Liver (tissue), 9 donors: ENCODE data around the gene POLN. TPM values are rescaled to one million over a fixed set of nuclear protein-coding genes. Genes with fewer than 3 reads are reported as not detected.

Source experiments
- DNase-seq: peaks from one replicate; pipeline ENCODE4 v3.0.0-alpha.2; 2017; ENCODE audit warnings: low spot score
- H3K27ac ChIP-seq, 2 donors: one replicate each; pipeline ENCODE4 v1.7.0; 2013; ENCODE audit warnings: inconsistent platforms in 2 of 2, low read length in 2 of 2, control low read depth in 1 of 2, low read depth in 1 of 2, mild to moderate bottlenecking in 1 of 2
- H3K27me3 ChIP-seq, 4 donors: one replicate each; pipeline versions ENCODE4 v1.6.1 to v1.7.0; 2013; ENCODE audit warnings: low read length in 3 of 4, inconsistent platforms in 1 of 4, mild to moderate bottlenecking in 1 of 4, moderate library complexity in 1 of 4; ENCODE audit not compliant: control insufficient read depth in 4 of 4, insufficient read depth in 4 of 4
- H3K36me3 ChIP-seq, 4 donors: one replicate each; pipeline versions ENCODE4 v1.6.1 to v1.7.0; 2013; ENCODE audit warnings: low read length in 3 of 4, mild to moderate bottlenecking in 3 of 4, low read depth in 1 of 4, moderate library complexity in 1 of 4; ENCODE audit not compliant: control insufficient read depth in 4 of 4, insufficient read depth in 3 of 4
- H3K4me1 ChIP-seq, 4 donors: one replicate each; pipeline versions ENCODE4 v1.6.1 to v1.7.0; 2013; ENCODE audit warnings: low read length in 3 of 4, mild to moderate bottlenecking in 3 of 4, moderate library complexity in 1 of 4; ENCODE audit not compliant: control insufficient read depth in 4 of 4, insufficient read depth in 4 of 4
- H3K4me3 ChIP-seq, 3 donors: one replicate each; pipeline versions ENCODE4 v1.6.1 to v1.7.0; 2013; ENCODE audit warnings: low read length in 3 of 3, control low read depth in 1 of 3, low read depth in 1 of 3, mild to moderate bottlenecking in 1 of 3
- H3K9ac ChIP-seq, 2 donors: one replicate each; pipeline ENCODE4 v1.7.0; 2013; ENCODE audit warnings: low read length in 2 of 2, mild to moderate bottlenecking in 2 of 2, moderate library complexity in 2 of 2, control low read depth in 1 of 2, low read depth in 1 of 2
- H3K9me3 ChIP-seq, 4 donors: one replicate each; pipeline versions ENCODE4 v1.6.1 to v1.7.0; 2013; ENCODE audit warnings: low read length in 3 of 4; ENCODE audit not compliant: control insufficient read depth in 4 of 4
- CTCF ChIP-seq: fragments of 150-350 bp; IDR thresholded peaks from 2 replicates; pipeline ENCODE4 v1.5.1; 2017; ENCODE audit warnings: improper control_type of control experiment, low read depth, low read length; ENCODE audit not compliant: missing input control
- EGR1 ChIP-seq, 2 donors: IDR thresholded peaks; 2 replicates each; pipeline ENCODE4 v1.6.1; 2016 to 2018; ENCODE audit warnings: antibody characterized with exemption in 2 of 2, low read depth in 2 of 2
- FOXA1 ChIP-seq: IDR thresholded peaks from 2 replicates; pipeline ENCODE4 v1.6.1; 2016; ENCODE audit warnings: antibody characterized with exemption
- GABPA ChIP-seq, 2 donors: IDR thresholded peaks in 1 of 2; conservative IDR thresholded peaks in 1 of 2; 2 replicates each; pipeline ENCODE4 v1.6.1; 2016; ENCODE audit warnings: antibody characterized with exemption in 2 of 2, mild to moderate bottlenecking in 1 of 2, moderate library complexity in 1 of 2
- HNF4A ChIP-seq, 2 donors: conservative IDR thresholded peaks; 2 replicates each; pipeline ENCODE4 v1.6.1; 2016; ENCODE audit warnings: antibody characterized with exemption in 2 of 2, mild to moderate bottlenecking in 2 of 2
- NR2F2 ChIP-seq: IDR thresholded peaks from 2 replicates; pipeline ENCODE4 v1.6.1; 2016; ENCODE audit warnings: antibody characterized with exemption
- REST ChIP-seq: IDR thresholded peaks from 2 replicates; pipeline ENCODE4 v1.6.1; 2016; ENCODE audit warnings: antibody characterized with exemption, mild to moderate bottlenecking
- RXRA ChIP-seq, 2 donors: IDR thresholded peaks; 2 replicates each; pipeline ENCODE4 v1.6.1; 2017 to 2018; ENCODE audit warnings: antibody characterized with exemption in 2 of 2, mild to moderate bottlenecking in 1 of 2
- SP1 ChIP-seq: IDR thresholded peaks from 2 replicates; pipeline ENCODE4 v1.6.1; 2018; ENCODE audit warnings: antibody characterized with exemption, mild to moderate bottlenecking
- TAF1 ChIP-seq: conservative IDR thresholded peaks from 2 replicates; pipeline ENCODE4 v1.6.1; 2016; ENCODE audit warnings: antibody characterized with exemption, mild to moderate bottlenecking
- YY1 ChIP-seq: IDR thresholded peaks from 2 replicates; pipeline ENCODE4 v1.6.1; 2016; ENCODE audit warnings: antibody characterized with exemption, mild to moderate bottlenecking
- ZBTB33 ChIP-seq: IDR thresholded peaks from 2 replicates; pipeline ENCODE4 v1.6.1; 2016; ENCODE audit warnings: antibody characterized with exemption
- WGBS: extraction: QIAGEN DNeasy Blood & Tissue Kit; methylation state at CpG from one replicate; pipeline ENCODE4 v1.1.7; 2013; 5-methylcytosine and 5-hydroxymethylcytosine counted together
- polyA plus RNA-seq, 2 donors: library from polyadenylated mRNA; stranded (reverse) in 1 of 2; unstranded in 1 of 2; fragments of 200-250 nt in 1 of 2; fragments of >200 nt in 1 of 2; fragmentation: Nextera tagmentation in 1 of 2; extraction: Ambion mirVana in 1 of 2; gene quantifications; one replicate each; pipeline versions ENCODE4 v1.2.1 to v1.2.3, GENCODE V29; 2013 to 2015
- total RNA-seq, 2 donors: library from RNA; depleted of rRNA; stranded (reverse); fragments of >200 nt; gene quantifications; one replicate each; pipeline ENCODE4 v1.2.3, GENCODE V29; 2014
- donor health status: healthy.
- donor health status: healthy.
- donor health status: healthy.
- donor health status: healthy.
- donor health status: healthy.

The POLN gene
- total and polyA plus RNA-seq, 4 donors = 0.44 to 2.3 (median 1.4) TPM

- Histone ChIP-seq H3K4me3 (no peak overlapping the region), H3K9ac (no peak overlapping the region), H3K27me3 (no peaks in the 10 kb centered on the region), H3K4me1 (peaks cover 0 to 3% (median 1%) of the 10 kb centered on the region in 4 donors), H3K36me3 (peaks cover 4 to 30% (median 13%) of the 10 kb centered on the region in 4 donors), H3K27ac (no peak overlapping the region), H3K9me3 (no peaks in the 10 kb centered on the region)
- DNase-seq = no peak
- TF ChIP-seq YY1 (no peak), ZBTB33 (no peak), REST (no peak), CTCF (no peak), FOXA1 (no peak)
- 90% methylated on average over 21 of the region's 21 CpGs for WGBS
These were observed 6.3 kb upstream of the POLN start for GRCh38 chr4:2248044-2248780.

DNA sequence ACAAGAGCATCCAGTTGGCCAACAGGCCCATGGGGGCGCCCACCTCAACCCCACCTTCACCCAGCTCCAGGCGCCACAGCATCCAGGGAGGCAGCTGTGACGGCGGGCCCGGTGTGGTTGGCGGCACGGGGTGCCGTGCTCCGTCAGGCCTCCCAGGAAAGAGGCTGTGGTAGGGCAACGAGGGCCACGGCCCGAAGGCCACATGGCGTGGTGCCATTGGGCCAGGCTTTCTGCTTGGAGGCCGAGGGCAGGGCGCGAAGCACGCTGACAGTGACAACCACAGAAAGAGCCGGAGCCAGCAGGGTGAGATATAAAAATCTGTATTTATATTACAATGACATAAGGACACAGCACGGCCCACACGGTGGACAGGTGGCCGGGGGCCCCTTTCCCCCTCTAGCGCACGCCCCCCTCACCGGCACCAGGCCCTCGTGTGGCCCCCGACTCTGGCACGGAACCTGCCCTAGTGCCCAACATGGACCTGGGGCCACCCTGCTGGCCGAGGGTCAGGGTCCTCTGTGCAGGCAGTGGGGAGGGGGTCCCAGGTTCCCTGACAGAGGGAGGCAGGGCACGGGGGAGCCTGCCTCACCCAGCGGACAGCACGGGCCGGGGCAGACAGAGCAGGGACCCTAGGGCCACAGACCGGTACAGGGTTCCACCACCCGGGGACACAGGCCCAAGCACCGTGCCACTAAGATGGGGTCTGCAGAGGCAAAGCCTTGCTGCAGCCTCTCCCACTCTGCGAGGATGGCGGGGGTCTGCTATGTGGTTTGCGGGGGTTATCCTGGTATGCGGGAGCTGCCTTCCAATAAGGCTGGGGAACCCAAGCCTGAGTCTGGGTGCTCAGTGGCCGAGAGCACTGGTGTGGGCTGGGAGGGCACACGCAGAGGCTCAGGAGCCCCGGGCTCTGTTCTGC, 5.5 kb upstream of the POLN start:
- WGBS = 93% methylated on average over 42 of the region's 42 CpGs
- Histone ChIP-seq H3K4me3 (no peak overlapping the region), H3K9ac (no peak overlapping the region), H3K27me3 (no peaks in the 10 kb centered on the region), H3K4me1 (peaks cover 0 to 3% (median 1%) of the 10 kb centered on the region in 4 donors), H3K9me3 (no peaks in the 10 kb centered on the region), H3K36me3 (peaks cover 4 to 30% (median 12%) of the 10 kb centered on the region in 4 donors), H3K27ac (no peak overlapping the region)
- DNase-seq = no peak
- TF ChIP-seq SP1 (no peak), GABPA (IDR thresholded peaks at IDR 0.05 in 1 of 2, conservative IDR thresholded peaks at IDR 0.05 in 1 of 2) (no peak), EGR1 (IDR thresholded peaks at IDR 0.05; ENCODE audit: low read depth in 2 of 2) (no peak), FOXA1 (no peak), REST (no peak), ZBTB33 (no peak), RXRA (IDR thresholded peaks at IDR 0.05) (no peak), HNF4A (conservative IDR thresholded peaks at IDR 0.05) (no peak), NR2F2 (no peak), TAF1 (no peak)
